Activated T-helper 1 cell treated with Interleukin-2 at 50 U/mL for 16 hours (primary cell): ENCODE measurements around the gene PRDX5.
"Not testable (repeated sequence)": the region's sequence is repeated elsewhere in the genome, so short reads cannot be mapped to it uniquely, and the experiment has no call there.

Experiments
- DNase-seq: peaks from one replicate; pipeline ENCODE4 v3.0.0-alpha.2; 2020; ENCODE audit warnings: low read depth

The PRDX5 gene

DNA sequence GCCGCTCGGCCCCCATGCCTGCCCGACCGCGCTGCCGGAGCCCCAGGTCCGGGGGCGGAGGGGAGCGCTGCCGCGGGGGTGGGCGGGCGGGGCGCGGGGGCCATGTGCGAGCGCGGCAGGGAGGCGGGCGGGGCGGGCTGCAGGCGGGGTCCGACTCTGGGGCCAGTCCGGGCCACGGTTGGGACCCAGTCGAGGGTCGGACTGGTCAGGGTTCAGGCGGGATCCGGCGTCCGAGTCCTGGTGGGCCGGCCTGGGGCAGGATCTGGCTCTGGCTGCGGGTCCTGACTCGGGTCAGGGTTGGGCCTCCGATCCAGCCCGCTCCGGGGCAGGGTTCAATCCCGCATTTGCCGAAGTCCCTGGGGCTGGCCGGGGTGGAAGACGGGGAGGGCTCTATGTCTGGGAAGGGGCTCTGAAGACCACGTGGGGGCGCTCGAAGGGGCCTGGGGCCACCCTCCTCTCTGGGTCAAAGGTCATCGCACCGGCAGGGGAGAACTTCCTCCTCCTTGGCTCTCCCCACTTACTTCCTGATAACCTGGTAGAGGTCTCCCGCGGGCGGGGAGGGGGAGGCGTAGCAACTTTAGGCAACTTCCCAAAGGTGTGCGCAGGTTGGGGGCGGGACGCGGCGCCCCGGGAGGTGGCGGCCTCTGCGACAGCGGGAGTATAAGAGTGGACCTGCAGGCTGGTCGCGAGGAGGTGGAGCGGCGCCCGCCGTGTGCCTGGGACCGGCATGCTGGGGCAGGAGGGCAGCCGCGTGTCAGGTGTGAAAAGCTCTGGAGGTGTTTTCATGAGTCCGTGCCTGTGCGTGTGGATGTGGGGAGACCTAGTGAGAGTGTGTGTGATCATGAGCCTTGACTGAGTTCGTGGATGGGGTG, 12.0 kb upstream of the PRDX5 start:
- DNase-seq, result peak; percentile 53

DNA sequence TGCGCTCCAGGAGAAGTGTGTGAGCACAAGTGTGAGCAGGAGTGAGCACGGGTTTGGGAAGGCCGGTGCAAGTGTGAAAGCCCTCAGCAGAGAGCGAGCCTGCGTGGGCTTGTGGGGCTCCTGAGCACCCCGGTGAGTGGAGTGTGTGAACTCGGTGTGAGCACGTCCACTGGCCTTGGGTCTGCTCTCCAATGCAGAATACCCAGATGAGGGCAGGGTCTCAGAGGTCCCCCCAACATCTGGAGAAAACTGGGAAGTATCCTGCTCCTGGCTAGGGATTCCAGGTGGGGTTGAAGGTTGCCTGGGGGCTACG, 11.4 kb upstream of the PRDX5 start:
- no peak for DNase-seq

DNA sequence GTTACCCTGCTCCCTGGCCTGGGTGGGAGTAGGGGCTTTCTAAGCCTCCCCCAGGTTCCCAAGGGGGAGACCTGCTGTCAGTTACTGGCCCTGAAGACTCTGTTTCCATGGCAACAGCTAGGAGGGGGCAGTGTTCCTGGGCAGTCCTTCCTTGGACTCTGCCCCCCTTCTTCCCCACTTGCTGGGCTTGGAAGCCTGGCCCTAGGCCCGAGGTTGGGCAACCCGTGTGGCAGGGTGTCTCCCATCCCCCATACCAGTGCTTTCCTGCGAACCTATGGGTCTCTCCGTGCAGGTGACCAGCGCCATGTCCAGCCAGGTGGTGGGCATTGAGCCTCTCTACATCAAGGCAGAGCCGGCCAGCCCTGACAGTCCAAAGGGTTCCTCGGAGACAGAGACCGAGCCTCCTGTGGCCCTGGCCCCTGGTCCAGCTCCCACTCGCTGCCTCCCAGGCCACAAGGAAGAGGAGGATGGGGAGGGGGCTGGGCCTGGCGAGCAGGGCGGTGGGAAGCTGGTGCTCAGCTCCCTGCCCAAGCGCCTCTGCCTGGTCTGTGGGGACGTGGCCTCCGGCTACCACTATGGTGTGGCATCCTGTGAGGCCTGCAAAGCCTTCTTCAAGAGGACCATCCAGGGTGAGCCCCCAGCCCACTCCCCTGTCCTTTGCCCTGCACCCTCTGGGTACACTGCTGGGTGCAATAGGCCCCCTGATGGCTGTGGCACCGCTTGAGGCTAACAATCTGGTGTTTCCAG, 10.9 kb upstream of the PRDX5 start:
- no peak for DNase-seq

DNA sequence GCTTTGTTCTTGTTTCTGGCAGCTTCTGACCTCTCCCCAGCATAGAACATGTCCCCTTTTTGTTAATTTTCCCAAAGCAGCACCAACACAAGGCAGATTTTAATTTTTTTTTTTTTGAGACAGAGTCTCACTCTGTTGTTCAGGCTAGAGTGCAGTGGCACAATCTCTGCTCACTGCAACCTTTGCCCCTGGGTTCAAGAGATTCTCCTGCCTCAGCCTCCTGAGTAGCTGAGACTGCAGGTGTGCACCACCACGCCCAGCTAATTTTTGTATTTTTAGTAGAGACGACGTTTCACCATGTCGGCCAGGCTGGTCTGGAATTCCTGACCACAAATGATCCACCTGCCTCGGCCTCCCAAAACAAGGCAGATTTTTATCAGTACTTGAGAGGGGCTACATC, 10.1 kb upstream of the PRDX5 start:
- not testable (repeated sequence) for DNase-seq

DNA sequence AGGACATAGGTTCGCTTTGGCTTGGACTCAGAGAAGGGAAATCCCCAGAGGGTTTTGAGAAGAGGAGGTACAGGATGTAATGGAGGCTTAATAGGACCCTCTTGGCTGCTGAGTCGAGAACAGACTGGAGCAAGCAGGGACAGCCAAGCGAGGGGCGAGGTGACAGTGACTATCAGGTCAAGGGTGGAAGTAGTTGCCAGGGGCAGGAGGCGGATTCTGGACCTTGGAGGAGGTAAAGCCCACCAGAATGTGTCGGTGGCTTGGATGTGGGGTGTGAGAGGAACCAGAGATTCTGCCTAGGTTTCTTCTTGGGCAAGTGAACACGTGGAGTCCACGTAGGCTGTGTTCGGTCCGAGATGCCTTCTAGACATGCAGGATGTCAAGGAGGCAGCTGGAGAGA, 5.0 kb upstream of the PRDX5 start:
- DNase-seq, result no peak

DNA sequence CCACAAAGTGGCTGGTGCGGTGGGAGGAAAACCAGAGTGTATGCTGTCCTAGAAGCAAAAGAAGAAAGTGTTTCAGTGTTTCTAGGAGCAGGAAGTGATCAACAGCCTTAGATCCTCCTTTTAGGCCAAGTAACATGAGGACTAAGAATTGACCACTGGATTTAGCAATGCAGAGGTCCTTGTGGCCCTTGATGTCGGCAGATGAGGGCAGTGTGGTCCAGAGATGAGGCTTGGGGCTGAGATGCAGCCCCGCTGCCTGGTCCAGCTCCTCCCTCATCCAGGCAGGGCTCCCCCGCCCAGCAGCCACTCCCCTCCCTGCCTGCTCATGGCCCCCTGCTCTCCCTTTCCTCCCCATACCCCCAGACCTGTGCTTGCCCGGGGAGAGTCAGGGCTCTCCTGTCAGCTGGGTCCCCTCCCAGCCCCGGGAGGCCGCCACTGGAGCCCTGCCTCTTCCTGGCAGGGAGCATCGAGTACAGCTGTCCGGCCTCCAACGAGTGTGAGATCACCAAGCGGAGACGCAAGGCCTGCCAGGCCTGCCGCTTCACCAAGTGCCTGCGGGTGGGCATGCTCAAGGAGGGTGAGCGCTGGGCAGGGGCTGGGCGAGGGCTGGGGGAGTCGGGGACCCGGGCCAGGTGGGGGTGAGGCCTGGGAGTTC, 4.3 kb upstream of the PRDX5 start:
- no peak for DNase-seq

DNA sequence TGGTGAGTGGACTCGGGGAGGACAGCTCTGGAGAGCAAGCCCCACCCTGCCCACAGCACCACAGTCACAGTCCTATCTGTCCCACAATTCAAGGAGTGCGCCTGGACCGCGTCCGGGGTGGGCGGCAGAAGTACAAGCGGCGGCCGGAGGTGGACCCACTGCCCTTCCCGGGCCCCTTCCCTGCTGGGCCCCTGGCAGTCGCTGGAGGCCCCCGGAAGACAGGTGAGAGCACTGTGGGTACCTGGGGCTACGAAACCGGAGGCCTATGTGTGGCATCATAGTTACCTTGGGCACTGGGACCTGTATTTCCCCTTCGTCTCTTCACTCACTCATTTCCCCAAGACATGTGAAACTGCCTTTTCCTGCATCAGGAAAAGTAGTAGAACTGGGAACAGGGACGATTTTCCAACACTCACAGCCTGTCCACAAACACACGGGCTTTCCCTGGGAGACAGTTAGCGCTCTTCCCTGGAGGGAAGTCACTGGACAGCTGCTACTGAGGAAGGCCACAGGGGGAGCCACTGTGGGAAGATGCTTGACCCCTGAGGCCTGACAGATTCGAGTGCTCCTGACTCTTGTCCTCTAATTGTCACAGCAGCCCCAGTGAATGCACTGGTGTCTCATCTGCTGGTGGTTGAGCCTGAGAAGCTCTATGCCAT, 3.6 kb upstream of the PRDX5 start:
- no peak for DNase-seq

DNA sequence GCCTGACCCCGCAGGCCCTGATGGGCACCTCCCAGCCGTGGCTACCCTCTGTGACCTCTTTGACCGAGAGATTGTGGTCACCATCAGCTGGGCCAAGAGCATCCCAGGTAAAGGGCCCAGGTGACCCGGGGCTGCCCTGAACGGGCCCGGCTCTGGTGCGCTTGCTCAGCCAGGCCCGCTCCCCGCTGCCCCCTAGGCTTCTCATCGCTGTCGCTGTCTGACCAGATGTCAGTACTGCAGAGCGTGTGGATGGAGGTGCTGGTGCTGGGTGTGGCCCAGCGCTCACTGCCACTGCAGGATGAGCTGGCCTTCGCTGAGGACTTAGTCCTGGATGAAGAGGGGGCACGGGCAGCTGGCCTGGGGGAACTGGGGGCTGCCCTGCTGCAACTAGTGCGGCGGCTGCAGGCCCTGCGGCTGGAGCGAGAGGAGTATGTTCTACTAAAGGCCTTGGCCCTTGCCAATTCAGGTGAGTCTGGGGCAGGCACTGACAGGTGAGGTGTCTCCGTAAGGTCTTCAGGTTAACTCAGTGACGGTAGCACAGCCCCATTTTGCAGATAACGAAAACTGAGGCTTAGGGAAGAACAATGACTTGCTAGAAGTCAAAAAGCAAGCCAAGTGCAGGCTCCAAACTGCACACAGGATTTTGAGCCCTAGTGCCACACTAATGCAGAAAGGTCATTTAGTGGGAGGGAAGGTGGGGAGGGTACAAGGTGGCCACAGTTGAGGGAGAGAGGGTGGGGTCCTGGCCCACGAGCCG, 2.9 kb upstream of the PRDX5 start:
- DNase-seq, result no peak

DNA sequence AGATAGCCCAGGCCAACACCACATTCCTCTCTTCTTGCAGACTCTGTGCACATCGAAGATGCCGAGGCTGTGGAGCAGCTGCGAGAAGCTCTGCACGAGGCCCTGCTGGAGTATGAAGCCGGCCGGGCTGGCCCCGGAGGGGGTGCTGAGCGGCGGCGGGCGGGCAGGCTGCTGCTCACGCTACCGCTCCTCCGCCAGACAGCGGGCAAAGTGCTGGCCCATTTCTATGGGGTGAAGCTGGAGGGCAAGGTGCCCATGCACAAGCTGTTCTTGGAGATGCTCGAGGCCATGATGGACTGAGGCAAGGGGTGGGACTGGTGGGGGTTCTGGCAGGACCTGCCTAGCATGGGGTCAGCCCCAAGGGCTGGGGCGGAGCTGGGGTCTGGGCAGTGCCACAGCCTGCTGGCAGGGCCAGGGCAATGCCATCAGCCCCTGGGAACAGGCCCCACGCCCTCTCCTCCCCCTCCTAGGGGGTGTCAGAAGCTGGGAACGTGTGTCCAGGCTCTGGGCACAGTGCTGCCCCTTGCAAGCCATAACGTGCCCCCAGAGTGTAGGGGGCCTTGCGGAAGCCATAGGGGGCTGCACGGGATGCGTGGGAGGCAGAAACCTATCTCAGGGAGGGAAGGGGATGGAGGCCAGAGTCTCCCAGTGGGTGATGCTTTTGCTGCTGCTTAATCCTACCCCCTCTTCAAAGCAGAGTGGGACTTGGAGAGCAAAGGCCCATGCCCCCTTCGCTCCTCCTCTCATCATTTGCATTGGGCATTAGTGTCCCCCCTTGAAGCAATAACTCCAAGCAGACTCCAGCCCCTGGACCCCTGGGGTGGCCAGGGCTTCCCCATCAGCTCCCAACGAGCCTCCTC, 2.0 kb upstream of the PRDX5 start:
- not testable (repeated sequence) for DNase-seq

DNA sequence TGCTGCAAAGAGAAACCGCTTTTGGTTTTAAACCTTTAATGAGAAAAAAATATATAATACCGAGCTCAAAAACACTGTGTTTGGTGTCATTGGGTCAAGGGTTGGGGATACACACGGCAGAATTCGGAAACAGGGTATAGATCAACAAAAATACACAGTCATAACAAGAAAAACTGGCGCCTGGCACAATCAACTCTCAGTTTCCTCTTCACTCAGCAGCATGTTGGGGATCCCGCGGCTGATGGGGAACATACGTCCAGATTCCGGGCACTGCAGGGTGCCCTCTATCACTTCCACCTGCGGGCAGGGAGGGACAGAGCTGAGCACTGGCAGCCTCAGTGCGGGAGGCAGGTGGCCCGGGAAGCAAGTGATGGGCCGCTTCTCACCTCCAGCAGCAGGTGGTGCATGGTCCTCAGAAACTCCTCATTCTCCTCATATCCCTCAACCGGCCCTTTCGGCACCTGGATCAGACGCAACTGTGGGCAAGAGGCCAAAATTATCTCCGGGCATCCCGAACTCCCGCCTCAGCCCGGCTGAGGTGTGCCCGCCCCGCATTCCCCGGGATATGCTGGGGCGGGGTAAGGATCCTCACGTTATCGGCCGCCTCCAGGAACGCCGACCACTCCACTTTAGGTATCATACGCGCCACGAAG, 1.1 kb upstream of the PRDX5 start:
- DNase-seq, result no peak

DNA sequence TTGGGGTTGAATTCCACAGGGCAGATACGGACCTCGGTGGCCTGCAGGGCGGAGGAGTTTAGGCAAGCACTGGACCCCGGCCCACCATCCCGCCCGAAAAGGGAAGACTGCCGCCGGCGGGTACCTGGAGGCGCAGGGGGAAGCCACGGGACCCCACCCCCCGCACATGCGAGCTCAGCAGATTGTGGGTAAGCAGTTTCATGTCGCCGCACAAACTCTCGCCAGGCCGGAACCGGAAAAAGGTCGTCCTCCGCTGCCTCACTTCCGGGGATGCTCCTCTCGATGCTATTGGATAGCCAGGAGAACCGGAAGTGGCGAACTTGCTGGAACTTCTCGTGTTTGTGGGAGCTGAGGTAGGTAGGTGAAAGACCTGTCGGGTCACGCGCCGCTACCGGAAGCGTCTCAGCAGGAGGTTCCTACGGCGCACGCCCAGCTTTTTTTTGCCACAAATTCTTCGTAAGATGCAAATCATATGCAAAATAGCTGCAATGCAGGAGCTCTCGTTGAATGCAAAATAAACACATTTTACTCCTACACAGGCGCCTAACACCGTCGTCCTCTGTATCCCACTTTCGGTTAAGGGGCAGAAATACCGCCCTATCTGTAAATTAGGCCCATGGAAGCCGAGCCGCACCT, 478 bp upstream of the PRDX5 start, which contains the start of gene TRMT112:
TSS of gene TRMT112 (minus strand) at position 235 of the 636 bp plus-strand sequence. CDS start at position 202, 33 bp downstream.
- DNase-seq, result peak; percentile 93

DNA sequence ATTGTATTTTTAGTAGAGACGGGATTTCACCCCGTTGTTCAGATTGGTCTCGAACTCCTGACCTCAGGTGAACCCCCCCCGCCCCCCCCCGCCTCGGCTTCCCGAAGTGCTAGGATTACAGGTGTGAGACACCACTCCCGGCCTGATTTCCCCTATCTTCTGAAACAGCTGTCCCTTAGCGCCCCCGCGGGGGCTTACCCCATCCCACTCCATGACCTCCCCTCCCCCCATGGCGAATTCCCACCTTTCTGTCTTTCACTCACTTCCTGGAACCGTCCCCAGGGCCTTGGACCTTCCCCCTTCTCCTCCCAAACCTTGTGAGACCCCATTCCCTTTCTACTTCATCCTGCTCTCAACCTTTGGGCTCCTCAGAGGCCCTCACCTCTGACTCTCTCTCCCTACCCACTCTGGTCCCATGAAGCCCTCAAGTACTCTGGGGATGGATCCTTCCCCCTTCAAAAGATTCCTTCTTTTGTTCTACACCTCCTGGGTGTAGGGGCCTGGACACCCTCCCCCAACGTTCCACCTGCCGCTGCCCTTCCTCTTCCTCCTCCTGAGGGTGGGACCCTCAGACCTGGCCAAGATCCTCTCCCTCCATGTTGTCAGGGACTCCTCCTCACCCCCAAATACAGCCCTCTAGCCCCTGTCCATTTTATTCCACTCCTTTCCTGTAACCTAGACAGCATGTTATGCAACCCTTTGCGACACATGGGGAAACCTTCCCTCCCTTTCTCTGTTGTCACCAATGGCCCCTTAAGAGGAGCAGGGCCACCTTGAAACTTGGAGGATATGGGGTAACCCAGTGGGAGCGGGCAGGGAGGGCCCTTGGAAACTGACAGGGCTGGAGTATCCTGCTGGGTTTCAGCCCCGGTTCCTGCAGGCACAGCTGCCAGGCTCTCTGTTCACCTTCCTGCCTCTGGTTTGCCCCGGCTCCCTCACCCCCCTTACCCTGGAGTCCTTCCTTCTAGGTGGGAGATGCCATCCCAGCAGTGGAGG, 1.1 kb downstream of the PRDX5 start:
- no peak for DNase-seq

DNA sequence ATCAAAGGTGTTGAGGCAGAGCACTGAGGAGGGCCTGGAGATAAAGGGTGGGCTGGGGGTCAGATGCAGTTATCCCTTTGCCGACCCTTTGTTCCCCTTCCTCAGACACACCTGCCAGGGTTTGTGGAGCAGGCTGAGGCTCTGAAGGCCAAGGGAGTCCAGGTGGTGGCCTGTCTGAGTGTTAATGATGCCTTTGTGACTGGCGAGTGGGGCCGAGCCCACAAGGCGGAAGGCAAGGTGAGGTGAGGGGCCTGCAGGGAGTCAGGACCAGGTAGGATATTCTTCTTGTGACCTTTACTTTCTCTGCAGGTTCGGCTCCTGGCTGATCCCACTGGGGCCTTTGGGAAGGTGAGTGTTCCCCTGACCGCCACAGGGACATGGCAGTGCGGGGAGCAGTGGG, 2.6 kb downstream of the PRDX5 start:
- DNase-seq, result no peak

DNA sequence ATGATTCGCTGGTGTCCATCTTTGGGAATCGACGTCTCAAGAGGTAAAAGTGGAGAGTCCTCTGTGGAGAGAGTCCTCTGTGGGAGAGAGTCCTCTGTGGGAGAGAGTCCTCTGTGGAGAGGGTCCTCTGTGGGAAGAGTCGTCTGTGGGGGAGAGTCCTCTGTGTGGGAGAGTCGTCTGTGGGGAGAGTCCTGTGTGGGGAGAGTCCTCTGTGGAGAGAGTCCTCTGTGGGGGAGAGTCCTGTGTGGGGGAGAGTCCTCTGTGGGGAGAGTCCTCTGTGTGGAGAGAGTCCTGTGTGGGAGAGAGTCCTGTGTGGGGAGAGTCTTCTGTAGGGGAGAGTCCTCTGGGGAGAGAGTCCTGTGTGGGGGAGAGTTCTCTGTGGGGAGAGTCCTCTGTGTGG, 3.1 kb downstream of the PRDX5 start:
- DNase-seq, result no peak

DNA sequence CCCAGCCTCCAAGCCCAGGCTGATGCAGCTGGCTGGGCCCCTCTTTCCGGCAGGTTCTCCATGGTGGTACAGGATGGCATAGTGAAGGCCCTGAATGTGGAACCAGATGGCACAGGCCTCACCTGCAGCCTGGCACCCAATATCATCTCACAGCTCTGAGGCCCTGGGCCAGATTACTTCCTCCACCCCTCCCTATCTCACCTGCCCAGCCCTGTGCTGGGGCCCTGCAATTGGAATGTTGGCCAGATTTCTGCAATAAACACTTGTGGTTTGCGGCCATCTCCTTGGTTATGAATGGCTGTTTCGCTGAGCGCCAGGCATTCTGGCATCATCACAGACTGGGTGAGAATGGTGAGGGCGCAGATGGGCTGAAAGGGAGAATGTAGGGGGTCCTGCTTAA, 3.6 kb downstream of the PRDX5 start:
- no peak for DNase-seq

DNA sequence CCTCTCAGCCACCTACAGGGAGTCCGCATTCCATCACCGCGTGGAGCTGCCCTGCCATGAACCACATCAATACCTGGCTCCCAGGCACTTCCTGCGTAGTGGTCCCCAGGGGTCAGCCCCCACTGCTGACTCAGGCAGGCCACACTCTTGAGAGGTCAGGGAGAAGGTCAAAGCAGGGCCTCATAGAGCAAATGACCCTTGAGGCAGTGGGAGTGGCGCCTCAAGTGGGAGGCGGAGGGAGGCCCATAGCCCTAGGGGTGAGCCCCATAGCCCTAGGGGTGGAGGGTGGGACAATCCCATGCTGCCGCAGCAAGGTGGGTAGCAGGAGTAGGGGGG, 5.0 kb downstream of the PRDX5 start:
- no peak for DNase-seq

DNA sequence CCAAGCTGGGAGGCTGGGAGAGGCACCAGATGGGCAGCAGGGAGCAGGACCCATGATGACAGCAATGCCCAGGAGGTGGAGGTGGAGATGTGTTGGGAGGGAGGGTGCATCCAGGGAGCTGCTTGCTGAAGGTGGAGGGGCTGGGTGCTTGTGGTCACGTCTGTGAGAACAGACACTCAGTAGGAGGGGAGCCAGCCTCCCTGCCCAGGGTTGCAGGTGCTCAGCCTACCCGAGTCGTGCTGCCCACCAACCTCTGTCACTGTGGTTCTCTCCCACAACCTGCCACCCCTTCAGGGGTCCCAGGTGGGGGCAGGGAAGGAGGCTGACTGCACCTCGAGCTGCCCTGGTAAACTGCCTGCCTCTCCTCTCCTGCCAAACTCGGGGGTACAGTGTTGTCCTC, 5.5 kb downstream of the PRDX5 start:
- no peak for DNase-seq

DNA sequence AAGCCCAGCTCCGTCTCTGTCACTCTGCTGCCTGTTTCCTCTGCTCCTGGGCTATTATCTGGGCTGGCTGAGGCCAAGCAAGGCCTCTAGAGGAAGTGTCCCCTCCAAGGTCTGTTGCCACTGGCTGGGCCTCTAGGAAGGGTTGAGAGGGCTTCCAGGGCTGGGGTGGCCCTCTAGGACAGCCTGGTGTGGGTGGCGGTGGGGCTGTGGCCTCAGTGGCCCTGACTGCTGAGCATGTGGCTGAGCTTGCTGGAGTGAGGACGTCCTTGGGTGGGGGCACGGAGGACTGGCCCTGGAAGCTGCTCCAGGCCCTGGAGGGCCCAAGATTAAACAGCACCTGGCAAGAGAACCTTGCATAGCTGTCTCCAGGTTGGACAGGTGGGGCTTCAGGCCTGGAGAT, 6.1 kb downstream of the PRDX5 start:
- not testable (repeated sequence) for DNase-seq
